Muscle of back (tissue), 13 donors: ENCODE results near the gene FAM120AOS. TPM values are rescaled to one million over a fixed set of nuclear protein-coding genes. Genes with fewer than 3 reads are reported as not detected.

Experiments
- DNase-seq, 3 donors: peaks; one replicate each; pipeline versions ENCODE4 v3.0.0 to v3.0.0-alpha.2; 2013
- long read RNA-seq, 9 donors: transcript quantifications; one replicate each; lab custom pipeline, GENCODE V29; 2026
- polyA plus RNA-seq, 10 donors: library from polyadenylated mRNA; unstranded; fragments of 120-200 nt; gene quantifications; one replicate each; pipeline ENCODE4 v1.2.1, GENCODE V29; 2013; ENCODE audit not compliant: insufficient read length in 10 of 10

The FAM120AOS gene
- polyA plus RNA-seq, result 10 to 100 TPM; 32.9 to 42.1 (median 38.2) TPM
- long read RNA-seq, donor 1, transcript FAM120AOS-202 (3 exons, 1,800 nt), result major isoform, 5 of 57 reads
- long read RNA-seq, donor 1, partial matches to known transcripts, result 44 of 57 reads
- long read RNA-seq, donor 1, other reads (novel, unspliced or antisense), result 0 of 57 reads
- long read RNA-seq, donor 2, full-length matches to known transcripts, result 13 of 48 reads
- long read RNA-seq, donor 2, partial matches to known transcripts, result 35 of 48 reads
- long read RNA-seq, donor 2, other reads (novel, unspliced or antisense), result 0 of 48 reads
- long read RNA-seq, donor 3, result 0 reads
- long read RNA-seq, donor 4, transcript FAM120AOS-202 (3 exons, 1,800 nt), result major isoform, 5 of 111 reads
- long read RNA-seq, donor 4, partial matches to known transcripts, result 102 of 111 reads
- long read RNA-seq, donor 4, other reads (novel, unspliced or antisense), result 0 of 111 reads
- long read RNA-seq, donor 5, full-length matches to known transcripts, result 19 of 19 reads
- long read RNA-seq, donor 5, partial matches to known transcripts, result 0 of 19 reads
- long read RNA-seq, donor 5, other reads (novel, unspliced or antisense), result 0 of 19 reads
- long read RNA-seq, donor 6, transcript FAM120AOS-206 (4 exons, 1,491 nt), result minor isoform, 8 of 42 reads
- long read RNA-seq, donor 6, transcript FAM120AOS-202 (3 exons, 1,800 nt), result major isoform, 10 of 42 reads
- long read RNA-seq, donor 6, partial matches to known transcripts, result 23 of 42 reads
- long read RNA-seq, donor 6, other reads (novel, unspliced or antisense), result 0 of 42 reads
- long read RNA-seq, donor 7, partial matches to known transcripts, result 24 of 30 reads
- long read RNA-seq, donor 7, other reads (novel, unspliced or antisense), result 0 of 30 reads
- long read RNA-seq, donor 8, full-length matches to known transcripts, result 13 of 47 reads
- long read RNA-seq, donor 8, partial matches to known transcripts, result 34 of 47 reads
- long read RNA-seq, donor 8, other reads (novel, unspliced or antisense), result 0 of 47 reads
- long read RNA-seq, donor 9, result 0 reads

- peak; percentile 93 to 97 (median 95) for DNase-seq
Measured at GRCh38 chr9:93453047-93453914, at the start of gene FAM120AOS. Gene FAM120AOS, minus strand, starts transcription at chr9:93453581. Its CDS starts 872 bp downstream, at chr9:93452709.

- DNase-seq, result no peak
Measured at GRCh38 chr9:93501406-93501805, 48.0 kb upstream of the FAM120AOS start.

GRCh38 chr9:93500571-93501298, 47.4 kb upstream of the FAM120AOS start:
- no peak for DNase-seq

DNA sequence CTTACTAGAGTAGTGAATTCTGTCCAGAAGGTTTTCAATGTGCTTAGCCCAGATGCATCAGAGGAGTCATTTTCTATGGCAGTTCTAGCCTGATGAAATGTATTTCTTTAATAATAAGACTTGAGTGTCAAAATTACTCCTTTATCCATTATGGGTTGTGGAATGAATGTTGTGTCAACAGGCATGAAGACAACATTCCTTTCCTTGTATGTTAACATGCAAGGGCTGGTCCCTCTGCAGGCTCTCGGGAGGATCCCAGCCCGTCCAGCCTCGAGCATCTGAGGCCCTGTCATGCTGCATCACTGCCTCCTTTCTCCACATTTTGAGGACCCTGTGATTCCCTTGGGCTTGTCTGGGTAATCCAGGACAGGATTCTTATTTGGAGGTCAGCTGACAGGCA, 42.9 kb upstream of the FAM120AOS start:
- DNase-seq, result no peak

- no peak for DNase-seq
Measured at GRCh38 chr9:93493949-93494348, 40.6 kb upstream of the FAM120AOS start.

DNA sequence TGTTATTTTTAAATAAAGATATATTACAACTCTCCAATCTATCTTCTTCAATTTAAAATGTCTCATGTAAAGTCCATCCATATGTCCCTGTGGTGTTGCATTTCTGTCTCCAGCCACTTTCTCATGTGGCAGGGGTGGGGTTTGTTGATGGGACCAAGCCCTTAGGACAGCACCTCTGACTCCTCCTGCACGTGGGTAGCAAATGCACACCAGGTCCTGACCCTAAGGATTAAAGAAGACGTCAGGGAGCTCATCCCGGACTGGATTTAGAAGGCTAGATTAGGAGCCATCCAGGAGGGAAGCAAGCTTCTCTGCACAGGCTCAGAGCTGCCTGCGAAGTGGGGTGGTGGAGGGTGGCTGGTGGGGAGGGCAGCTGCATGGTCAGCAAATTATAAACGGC, 38.9 kb upstream of the FAM120AOS start:
- DNase-seq, result peak in 1 of 3 donors; percentile 14

DNA sequence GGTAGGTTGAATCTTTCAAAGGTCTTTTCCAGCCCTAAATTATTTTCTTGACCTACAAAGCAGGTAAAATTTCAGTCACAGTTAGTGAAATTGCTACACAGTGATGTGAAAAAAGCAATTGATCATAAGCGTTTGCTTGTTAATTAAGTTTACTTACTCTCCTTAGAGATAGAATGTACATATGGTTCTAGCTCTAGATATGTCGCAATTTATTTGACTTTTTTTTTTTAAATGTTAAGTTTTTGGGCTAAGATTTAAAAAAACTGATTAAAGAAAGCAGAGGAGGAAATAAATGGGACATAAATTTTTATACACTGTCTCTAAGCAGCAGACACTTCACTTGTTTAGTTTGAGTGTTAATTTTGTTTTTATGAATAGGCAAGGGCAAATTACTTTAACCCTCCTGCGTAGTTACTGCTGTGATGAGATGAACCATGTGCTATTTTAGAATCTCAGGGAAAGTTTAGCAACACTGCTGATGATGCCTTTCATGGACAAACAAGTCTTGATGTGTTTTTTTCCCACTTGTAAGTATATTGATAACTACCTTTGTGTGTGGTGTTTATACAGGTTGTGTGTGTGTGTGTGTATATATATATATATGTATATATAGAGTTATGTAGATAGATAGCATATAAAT, 38.3 kb upstream of the FAM120AOS start:
- no peak for DNase-seq

DNA sequence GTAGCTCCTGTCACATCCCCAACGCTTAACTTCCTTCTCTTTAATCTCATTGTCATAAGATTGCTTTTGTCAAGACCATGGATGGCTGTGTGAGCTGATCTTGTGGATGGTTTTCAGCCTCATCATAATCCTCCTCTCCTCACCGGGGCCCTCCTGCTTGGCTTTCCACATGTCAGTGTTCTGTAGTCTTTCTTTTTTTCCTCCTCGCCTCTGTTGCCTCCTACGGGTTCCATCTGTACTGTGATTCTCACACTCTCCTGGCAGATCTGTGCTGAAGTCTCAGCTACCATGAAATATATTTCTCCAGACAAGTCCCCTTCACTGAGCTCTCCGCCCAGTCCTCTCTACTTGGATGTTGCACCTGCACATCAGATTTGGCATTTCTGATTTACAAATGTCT, 34.9 kb upstream of the FAM120AOS start:
- DNase-seq, result no peak

DNA sequence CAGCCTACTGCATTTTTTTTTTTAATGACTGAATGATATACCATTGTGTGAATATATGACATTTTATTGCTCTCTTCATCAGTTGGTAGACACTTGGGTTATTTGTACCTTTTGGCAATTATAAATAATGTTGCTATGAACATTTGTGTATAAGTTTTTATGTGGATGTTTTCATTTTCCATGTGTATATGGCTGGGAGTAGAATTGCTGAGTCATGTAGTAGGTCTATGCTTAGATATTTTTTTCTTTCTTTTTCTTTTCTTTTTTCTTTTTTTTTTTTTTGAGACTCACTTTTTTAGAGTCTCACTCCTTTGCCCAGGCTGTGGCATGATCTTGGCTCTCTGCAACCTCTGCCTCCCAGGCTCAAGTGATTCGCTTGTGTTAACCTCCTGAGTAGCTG, 32.9 kb upstream of the FAM120AOS start:
- no peak for DNase-seq

DNA sequence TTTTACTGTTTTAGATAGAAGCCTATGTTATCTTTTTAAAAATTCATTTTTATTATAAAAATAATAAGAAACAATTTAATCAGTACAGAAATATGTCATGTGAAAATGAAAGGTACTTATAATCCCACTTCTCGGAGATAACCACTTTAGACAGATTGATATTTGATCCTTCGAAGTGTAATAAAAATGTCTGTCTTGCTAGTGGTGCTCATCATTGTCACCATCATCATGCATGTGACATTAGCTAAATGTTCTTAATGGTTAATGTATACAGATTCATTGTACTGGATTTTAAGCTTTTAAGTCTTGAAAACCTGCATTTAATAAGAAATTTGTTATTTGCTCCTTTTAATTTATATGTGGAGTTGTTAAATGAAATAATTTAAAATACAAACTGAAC, 30.1 kb upstream of the FAM120AOS start:
- no peak for DNase-seq

DNA sequence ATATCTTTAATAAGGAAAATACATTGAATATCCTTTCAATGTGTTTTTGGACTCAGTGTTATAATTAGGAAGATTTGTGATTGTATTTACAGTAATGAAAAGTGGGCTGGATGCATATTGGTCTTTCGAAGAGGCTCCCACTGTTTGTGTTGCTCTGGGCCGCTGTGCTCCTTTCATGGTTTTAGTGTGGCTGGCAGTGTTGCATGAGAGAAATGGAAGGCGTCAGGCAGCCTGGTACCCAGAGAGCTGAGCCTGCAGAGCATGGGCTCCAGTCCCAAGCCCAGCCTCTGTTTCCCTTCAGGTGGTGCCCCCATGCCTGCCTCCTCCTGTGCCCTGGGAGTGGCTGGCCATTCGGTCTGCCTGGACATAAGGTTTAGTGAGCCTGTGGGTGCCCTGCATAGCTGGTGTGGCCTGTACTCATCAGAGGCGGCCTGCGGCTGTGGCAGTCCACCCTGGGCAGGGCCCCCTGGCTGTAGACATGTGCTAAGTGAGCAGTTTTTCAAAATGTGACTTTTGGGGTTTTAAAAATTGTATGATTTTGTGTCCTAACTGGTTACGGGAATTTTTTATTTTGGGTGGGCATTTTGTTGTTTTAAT, 27.4 kb upstream of the FAM120AOS start:
- no peak for DNase-seq

DNA sequence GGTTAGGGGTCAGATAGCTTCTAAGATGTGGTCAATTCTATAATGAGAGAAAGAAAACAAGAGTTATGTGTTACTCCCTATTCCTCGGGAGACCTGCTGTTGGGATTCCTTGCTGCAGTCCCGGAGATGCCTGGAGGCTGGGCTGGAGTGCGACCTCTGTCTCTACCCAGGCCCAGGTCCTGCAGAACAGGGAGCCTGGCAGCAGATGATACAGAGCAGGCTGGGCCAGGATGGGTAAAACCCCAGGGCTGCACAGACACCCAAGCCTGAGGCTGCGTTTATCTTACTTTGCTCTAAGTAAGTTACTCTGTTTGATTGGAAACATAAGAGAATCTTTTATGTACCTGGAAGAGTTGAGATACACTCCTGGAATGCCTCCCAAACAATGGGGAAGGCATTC, 26.9 kb upstream of the FAM120AOS start:
- DNase-seq, result no peak

DNA sequence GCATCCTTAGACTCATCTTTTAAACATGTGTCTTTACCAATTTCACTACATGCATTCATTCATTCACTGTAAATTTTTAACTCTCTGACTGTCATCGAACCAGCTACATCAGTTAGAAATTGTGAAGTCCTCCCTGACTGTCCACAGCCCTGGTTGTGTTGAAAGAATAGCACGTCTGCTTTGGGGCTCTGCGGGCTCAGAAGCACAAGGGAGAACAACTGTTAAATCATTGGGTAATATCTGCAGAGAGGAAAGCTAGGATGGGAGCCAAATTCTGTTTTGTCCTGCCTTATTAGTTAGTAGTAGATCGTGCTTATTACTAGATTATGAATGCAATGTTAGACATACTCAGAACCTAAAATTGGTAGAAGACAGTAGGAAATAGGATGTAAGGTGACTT, 26.3 kb upstream of the FAM120AOS start:
- peak in 2 of 3 donors; percentile 9 to 31 for DNase-seq

DNA sequence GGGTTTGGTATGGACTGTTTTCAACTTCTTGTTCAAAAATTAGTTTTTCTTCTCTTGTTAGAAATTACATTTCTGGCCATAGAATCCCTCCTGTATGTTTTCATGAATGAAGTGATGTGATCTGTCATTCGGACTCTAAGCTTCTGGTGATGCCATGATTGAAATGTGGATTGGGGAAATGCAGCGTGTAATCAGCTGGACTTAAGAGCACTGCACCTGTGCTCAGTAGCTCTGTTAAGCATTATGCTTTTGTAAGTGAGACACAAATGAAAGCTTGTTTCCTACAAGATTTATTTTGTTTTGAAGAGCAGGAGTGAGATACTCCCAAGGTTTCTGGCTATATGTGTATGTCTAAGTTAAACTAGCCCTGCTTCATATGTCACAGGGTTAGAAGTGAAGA, 24.0 kb upstream of the FAM120AOS start:
- DNase-seq, result no peak

GRCh38 chr9:93476924-93477323, 23.5 kb upstream of the FAM120AOS start:
- DNase-seq, result no peak

- DNase-seq, result no peak
Measured at GRCh38 chr9:93475856-93476255, 22.5 kb upstream of the FAM120AOS start.

DNA sequence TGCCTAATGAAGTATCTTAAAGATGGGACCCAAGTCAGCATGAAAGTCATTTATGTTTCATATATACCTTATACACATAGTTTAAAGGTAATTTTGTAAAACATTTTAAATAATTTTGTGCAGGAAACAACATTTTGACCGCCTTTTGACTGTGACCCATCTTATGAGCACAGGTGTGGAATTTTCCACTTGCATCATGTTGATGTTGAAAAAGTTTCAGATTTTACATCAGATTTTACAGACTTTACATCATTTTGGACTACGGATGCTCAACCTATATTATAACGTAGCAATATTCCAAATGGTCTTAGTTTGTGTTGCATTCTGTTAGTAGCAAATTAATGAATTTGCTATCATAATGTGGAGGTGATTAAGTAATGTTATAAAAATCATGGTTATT, 21.7 kb upstream of the FAM120AOS start:
- DNase-seq, result no peak

GRCh38 chr9:93473411-93473810, 20.0 kb upstream of the FAM120AOS start:
- DNase-seq, result no peak

DNA sequence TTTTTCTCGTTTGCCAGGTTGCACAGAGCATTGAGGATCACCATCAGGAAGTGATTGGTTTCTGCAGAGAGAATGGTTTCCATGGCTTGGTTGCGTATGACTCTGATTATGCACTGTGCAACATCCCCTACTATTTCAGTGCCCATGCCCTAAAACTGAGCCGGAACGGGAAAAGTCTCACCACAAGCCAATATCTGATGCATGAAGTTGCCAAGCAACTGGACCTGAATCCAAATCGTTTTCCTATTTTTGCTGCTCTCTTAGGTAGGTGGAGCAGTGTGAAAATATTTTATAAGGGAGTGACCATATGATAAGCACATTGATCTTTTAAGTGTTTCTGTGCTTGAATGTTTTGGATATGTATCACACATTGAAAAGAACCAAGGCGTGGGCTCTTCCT, 17.7 kb upstream of the FAM120AOS start:
- no peak for DNase-seq

DNA sequence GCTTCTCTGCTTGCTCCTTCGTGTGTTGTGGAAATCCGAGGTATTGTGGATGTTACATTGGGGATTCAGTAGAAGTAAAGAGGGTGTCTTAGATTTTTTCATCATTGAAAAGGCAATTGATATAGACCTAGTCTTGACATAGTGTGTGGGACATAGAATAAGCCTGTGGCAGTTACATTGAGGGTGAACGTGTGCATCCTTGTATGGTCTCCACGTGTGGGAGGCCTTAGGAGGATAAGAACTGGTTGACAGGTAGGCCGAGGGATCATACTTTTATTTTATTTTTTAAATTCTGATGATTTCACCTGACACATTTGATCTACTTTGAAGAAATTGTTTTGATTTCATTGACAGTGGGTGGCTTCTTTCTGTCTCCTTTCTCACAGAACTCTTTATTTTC, 17.0 kb upstream of the FAM120AOS start:
- no peak for DNase-seq
